HUES64 (cell line): ENCODE results near the gene TMPRSS12.
"Not testable (repeated sequence)": the region's sequence is repeated elsewhere in the genome, so short reads cannot be mapped to it uniquely, and the experiment has no call there.

ENCODE experiments used
- H3K27ac ChIP-seq: 2 replicates; pipeline ENCODE4 v1.7.0; 2013; ENCODE audit warnings: low read depth, low read length, inconsistent platforms
- H3K27me3 ChIP-seq: 2 replicates; pipeline ENCODE4 v1.6.1; 2013; ENCODE audit warnings: mild to moderate bottlenecking, low read length; ENCODE audit not compliant: insufficient read depth
- H3K36me3 ChIP-seq: 2 replicates; pipeline ENCODE4 v1.6.1; 2013; ENCODE audit warnings: mild to moderate bottlenecking, low read length; ENCODE audit not compliant: insufficient read depth
- H3K4me1 ChIP-seq: 2 replicates; pipeline ENCODE4 v1.6.1; 2013; ENCODE audit warnings: mild to moderate bottlenecking, low read length, moderate library complexity; ENCODE audit not compliant: insufficient read depth
- H3K4me3 ChIP-seq: 2 replicates; pipeline ENCODE4 v1.5.1; 2013; ENCODE audit warnings: mild to moderate bottlenecking, low read length, moderate library complexity
- H3K9ac ChIP-seq: 2 replicates; pipeline ENCODE4 v1.6.1; 2013; ENCODE audit warnings: mild to moderate bottlenecking, low read depth, low read length
- H3K9me3 ChIP-seq: 2 replicates; pipeline ENCODE4 v1.6.1; 2013; ENCODE audit warnings: low read depth, low read length; ENCODE audit not compliant: insufficient read depth
- WGBS: fragments of 150-250, 120-280 bp; methylation state at CpG from one replicate; pipeline ENCODE4 v1.1.7; 2013; ENCODE audit warnings: missing lambda C conversion rate; 5-methylcytosine and 5-hydroxymethylcytosine counted together

TMPRSS12 gene

DNA sequence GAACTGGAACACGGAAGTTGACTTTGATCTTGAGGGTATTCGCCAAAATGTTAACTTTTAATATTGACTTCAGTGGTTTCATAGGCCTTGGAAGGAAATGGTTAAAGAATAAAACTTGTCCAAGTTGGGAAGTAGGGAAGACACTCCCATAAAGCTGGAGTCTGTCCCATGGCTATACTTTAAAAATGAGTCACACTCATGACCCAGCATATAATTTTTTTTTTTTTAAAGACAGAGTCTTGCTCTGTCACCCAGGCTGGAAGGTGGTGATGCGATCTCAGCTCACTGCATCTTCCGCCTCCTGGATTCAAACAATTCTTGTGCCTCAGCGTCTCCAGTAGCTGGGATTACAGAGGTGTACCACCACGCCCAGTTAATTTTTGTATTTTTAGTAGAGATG lies 19.6 kb downstream of the TMPRSS12 start:
- 98% methylated on average over 6 of the region's 6 CpGs for WGBS
- H3K27ac ChIP-seq = no peak overlapping the region
- no peaks in the 10 kb centered on the region for H3K36me3 ChIP-seq
- no peak overlapping the region for H3K9ac ChIP-seq
- no peaks in the 10 kb centered on the region for H3K27me3 ChIP-seq
- H3K9me3 ChIP-seq = peaks cover 13% of the 10 kb centered on the region
- H3K4me1 ChIP-seq = no peaks in the 10 kb centered on the region
- no peak overlapping the region for H3K4me3 ChIP-seq

DNA sequence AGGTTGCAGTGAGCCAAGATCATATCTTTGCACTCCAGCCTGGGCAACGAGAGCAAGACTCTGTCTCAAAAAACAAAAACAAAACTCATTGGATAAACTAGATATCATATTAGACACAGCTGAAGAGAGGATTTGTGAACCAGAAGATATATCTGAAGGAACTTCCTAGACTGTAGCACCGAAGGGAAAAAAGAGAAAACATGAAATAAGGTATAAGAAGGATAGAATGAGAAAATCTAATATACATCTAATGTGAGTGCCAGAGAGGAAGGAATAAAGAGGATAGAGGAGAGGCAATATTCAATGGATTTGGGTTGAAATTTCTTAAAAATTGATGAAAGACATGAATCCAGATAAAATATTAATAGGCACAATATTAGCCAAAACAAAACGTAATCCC lies 22.5 kb downstream of the TMPRSS12 start:
- 85% methylated on average over 2 of the region's 3 CpGs for WGBS
- no peaks in the 10 kb centered on the region for H3K27me3 ChIP-seq
- no peaks in the 10 kb centered on the region for H3K36me3 ChIP-seq

DNA sequence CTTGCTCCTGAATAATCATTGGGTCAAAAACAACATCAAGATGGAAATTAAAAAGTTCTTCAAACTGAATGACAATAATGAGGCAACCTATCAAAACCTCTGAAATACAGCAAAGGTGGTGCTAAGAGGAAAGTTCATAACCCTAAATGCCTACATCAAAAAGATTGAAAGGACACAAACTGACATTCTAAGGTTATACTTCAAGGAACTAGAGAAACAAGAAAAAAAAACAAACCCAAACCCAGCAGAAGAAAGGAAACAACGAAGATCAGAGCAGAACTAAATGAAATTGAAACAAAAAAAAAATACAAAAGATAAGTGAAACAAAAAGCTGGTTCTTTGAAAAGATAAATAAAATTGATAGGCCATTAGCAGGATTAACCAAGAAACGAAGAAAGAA lies 26.2 kb downstream of the TMPRSS12 start:
- WGBS = 86% methylated on average over 1 of the region's 2 CpGs
- not testable (repeated sequence) for H3K36me3 ChIP-seq, H3K27me3 ChIP-seq, H3K4me1 ChIP-seq, H3K27ac ChIP-seq, H3K9ac ChIP-seq, H3K4me3 ChIP-seq
- peaks cover 13% of the 10 kb centered on the region for H3K9me3 ChIP-seq

More for the DNA sequence above, 22.5 kb downstream of the TMPRSS12 start:
- no peak overlapping the region for H3K27ac ChIP-seq
- no peaks in the 10 kb centered on the region for H3K4me1 ChIP-seq
- no peak overlapping the region for H3K4me3 ChIP-seq
- no peak overlapping the region for H3K9ac ChIP-seq
- H3K9me3 ChIP-seq = peaks cover 13% of the 10 kb centered on the region

DNA sequence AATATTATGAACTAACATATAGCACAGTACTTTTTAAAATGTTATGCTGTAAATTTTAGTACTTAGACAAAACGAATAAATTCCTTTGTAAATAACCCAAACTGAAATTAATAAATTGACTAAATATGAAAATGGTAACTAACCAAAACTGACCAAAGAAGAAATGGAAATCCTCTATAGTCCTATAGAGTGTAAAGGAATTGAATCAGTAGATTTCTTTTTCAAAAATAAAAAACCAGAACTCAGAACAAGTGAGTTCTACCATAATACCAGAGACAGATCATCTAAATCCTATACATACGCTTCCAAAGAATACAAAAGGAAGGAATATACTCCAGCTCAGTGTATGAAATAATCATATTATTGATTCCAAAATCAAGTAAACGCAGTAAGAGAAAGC lies 39.8 kb downstream of the TMPRSS12 start:
- 83% methylated on average over 1 of the region's 3 CpGs for WGBS
- no peaks in the 10 kb centered on the region for H3K36me3 ChIP-seq
- no peak overlapping the region for H3K27ac ChIP-seq
- no peak overlapping the region for H3K9ac ChIP-seq
- 0 out of 2 replicates have a peak, but pooled peaks cover 4% of the 10 kb centered on the region for H3K9me3 ChIP-seq
- no peaks in the 10 kb centered on the region for H3K27me3 ChIP-seq
- H3K4me1 ChIP-seq = no peaks in the 10 kb centered on the region
- H3K4me3 ChIP-seq = no peak overlapping the region

DNA sequence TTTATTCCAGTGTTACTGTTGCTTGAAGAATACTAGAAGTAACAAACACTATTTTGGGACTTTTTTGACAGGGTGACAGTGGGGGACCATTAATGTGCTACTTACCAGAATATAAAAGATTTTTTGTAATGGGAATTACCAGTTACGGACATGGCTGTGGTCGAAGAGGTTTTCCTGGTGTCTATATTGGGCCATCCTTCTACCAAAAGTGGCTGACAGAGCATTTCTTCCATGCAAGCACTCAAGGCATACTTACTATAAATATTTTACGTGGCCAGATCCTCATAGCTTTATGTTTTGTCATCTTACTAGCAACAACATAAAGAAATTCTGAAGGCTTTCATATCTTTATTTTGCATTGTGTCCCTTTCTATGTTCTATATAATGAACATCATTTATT lies 44.5 kb downstream of the TMPRSS12 start:
- H3K4me1 ChIP-seq = no peaks in the 10 kb centered on the region
- 0 out of 2 replicates have a peak, but pooled peaks cover 4% of the 10 kb centered on the region for H3K9me3 ChIP-seq
- H3K4me3 ChIP-seq = no peak overlapping the region
- WGBS = 94% methylated on average over 3 of the region's 3 CpGs
- H3K36me3 ChIP-seq = no peaks in the 10 kb centered on the region
- H3K27me3 ChIP-seq = no peaks in the 10 kb centered on the region
- H3K9ac ChIP-seq = no peak overlapping the region
- no peak overlapping the region for H3K27ac ChIP-seq

DNA sequence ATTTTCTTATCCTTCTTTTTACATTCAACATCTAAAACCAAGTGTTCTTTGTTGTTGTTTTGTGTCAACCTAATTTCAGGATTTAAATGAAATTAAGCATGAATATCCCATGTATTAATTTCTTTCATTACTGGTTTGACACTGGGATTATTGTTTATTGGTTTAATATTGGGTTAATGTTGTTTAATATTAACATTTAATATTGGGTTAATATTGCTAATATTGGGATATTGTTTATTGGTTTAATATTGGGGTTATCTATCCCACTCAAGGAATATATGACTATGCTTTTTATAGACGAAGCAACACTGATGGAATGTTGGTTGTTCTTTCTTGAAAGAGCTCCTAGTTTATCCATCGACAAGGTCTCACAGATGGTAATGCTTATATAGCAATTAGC lies 45.9 kb downstream of the TMPRSS12 start:
- Histone ChIP-seq H3K27me3 (no peaks in the 10 kb centered on the region), H3K36me3 (no peaks in the 10 kb centered on the region), H3K9ac (no peak overlapping the region), H3K27ac (no peak overlapping the region), H3K4me3 (no peak overlapping the region), H3K4me1 (no peaks in the 10 kb centered on the region), H3K9me3 (no peaks in the 10 kb centered on the region)
- WGBS = 97% methylated on average over 2 of the region's 2 CpGs

DNA sequence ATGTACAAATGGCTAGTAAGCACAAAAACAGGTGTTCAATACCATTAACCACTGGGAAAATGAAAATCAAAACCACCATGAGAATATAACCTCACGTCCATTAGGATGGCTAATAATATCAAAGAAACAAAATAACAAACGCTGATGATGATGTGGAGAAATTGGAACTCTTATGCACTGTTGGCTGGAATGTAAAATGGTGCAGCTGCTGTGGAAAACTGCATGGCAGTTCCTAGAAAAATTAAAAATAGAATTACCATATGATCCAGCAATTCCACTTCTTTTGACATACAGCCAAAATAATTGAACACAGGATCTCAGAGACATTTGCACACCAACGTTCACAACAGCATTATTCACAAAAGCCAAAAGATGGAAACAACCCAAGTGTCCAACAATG lies 51.5 kb downstream of the TMPRSS12 start:
- H3K9ac ChIP-seq = no peak overlapping the region
- 0 out of 2 replicates have a peak, but pooled peaks cover 4% of the 10 kb centered on the region for H3K9me3 ChIP-seq
- WGBS = 88% methylated on average over 1 of the region's 3 CpGs
- no peaks in the 10 kb centered on the region for H3K36me3 ChIP-seq
- no peaks in the 10 kb centered on the region for H3K27me3 ChIP-seq
- no peak overlapping the region for H3K4me3 ChIP-seq
- no peaks in the 10 kb centered on the region for H3K4me1 ChIP-seq
- H3K27ac ChIP-seq = no peak overlapping the region

DNA sequence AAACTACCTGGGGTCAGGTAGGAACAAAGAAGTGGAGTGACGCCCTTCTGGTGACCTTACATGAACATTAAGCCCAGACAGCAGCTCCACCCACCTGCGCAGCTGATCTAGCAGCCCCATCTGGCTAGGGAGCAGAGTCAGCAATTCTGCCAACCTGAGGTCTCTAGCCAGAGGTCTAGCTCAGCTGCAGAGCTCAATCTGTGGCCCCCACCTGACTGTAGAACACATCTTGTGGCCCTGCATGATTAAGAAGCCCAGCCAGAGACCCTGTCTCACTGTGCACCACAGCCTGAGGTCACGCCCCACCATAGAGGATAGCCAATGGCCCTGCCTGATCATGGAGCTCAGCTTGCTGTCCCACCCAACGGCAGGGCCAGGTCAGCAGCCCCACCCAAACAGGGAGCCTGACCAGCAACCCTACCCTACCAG lies 59.0 kb downstream of the TMPRSS12 start:
- Histone ChIP-seq H3K27me3 (no peaks in the 10 kb centered on the region), H3K36me3 (no peaks in the 10 kb centered on the region), H3K9me3 (0 out of 2 replicates have a peak, but pooled peaks cover 4% of the 10 kb centered on the region), H3K4me3 (no peak overlapping the region), H3K27ac (no peak overlapping the region), H3K9ac (no peak overlapping the region), H3K4me1 (no peaks in the 10 kb centered on the region)
- WGBS = 77% methylated on average over 4 of the region's 4 CpGs

DNA sequence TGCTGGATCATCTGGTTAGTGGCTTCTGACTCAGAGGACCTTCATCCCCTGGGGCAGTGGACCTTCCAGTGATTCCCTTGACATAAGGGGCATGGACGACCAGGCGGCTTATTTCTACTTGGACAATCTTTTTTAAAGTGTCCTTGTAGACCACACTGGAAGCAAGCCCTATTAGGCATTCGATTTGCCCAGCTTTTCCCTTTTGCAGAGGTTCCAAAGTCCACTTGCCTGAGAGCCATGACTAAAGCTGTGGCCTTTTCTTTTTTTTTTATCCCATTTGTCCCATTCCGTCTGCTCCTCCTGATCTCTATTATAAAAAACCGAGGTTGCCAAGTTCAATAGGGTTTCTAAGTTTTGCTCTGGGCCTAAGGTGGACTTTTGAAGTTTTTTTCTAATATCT lies 65.8 kb downstream of the TMPRSS12 start:
- H3K27ac ChIP-seq, H3K9ac ChIP-seq, H3K4me1 ChIP-seq, H3K27me3 ChIP-seq, H3K4me3 ChIP-seq, H3K36me3 ChIP-seq: not testable (repeated sequence)
- H3K9me3 ChIP-seq = peaks cover 21% of the 10 kb centered on the region
- WGBS = 93% methylated on average over 5 of the region's 5 CpGs

DNA sequence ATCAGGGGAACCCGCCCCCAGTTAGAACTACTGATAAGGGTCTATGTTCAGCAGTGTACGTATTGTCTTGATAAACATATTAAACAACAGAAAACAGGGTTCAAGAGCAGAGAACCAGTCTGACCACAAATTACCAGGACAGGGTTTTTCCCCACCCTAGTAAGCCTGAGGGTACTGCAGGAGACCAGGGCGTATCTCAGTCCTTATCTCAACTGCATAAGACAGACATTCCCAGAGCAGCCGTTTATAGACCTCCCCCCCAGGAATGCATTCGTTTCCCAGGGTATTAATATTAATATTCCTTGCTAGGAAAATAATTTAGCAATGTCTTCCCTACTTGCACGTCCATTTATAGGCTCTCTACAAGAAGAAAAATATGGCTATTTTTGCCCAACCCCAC lies 69.6 kb downstream of the TMPRSS12 start:
- peaks cover 51% of the 10 kb centered on the region for H3K9me3 ChIP-seq
- not testable (repeated sequence) for H3K4me3 ChIP-seq, H3K27me3 ChIP-seq, H3K4me1 ChIP-seq, H3K9ac ChIP-seq, H3K36me3 ChIP-seq, H3K27ac ChIP-seq
- WGBS = 95% methylated on average over 4 of the region's 6 CpGs

DNA sequence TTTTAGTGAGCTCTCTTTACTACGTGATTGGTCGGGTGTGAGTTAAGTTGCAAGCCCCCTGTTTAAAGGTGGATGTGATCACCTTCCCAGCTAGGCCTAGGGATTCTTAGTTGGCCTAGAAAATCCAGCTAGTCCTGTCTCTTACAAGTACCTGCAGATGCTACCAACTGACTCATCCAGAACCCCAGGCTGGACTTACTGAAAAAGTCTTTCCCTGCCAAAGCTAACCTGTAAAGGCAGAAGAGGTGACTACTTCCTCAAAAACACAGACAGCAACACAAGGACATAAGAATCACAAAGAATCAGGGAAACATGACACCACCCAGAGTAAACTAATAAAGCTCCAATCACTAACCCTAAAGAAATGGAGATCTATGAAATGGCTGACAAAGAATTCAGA lies 70.5 kb downstream of the TMPRSS12 start:
- no peak overlapping the region for H3K4me3 ChIP-seq
- 98% methylated on average over 2 of the region's 2 CpGs for WGBS
- H3K4me1 ChIP-seq = no peaks in the 10 kb centered on the region
- H3K27me3 ChIP-seq = no peaks in the 10 kb centered on the region
- H3K36me3 ChIP-seq = no peaks in the 10 kb centered on the region
- peaks cover 58% of the 10 kb centered on the region for H3K9me3 ChIP-seq
- H3K27ac ChIP-seq = no peak overlapping the region
- H3K9ac ChIP-seq = no peak overlapping the region

DNA sequence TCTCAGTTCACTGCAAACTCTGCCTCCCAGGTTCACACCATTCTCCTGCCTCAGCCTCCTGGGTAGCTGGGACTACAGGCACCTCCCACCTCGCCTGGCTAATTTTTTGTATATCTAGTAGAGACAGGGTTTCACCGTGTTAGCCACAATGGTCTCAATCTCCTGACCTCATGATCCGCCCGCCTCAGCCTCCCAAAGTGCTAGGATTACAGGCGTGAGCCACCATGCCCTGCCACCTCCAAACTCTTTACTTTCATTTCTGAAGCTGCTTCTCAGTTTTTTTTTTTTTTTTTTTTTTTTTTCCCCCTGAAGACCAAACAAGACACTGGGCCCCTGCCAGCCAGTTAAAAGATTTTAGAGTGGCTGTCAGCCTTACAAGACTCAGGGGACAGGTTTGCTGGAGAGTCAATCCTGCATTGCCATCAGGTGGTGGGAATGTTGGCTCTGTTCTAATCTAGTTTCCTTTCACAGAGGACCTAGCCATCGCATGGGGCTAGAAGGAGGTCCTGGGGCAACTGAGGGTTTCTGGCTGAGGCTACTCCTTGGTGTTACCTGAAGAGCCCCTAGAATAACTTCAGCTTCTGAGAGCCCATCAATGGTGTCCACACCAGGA lies 72.3 kb downstream of the TMPRSS12 start:
- Histone ChIP-seq H3K27me3 (no peaks in the 10 kb centered on the region), H3K9ac (no peak overlapping the region), H3K36me3 (no peaks in the 10 kb centered on the region), H3K27ac (no peak overlapping the region), H3K4me1 (no peaks in the 10 kb centered on the region), H3K9me3 (peaks cover 65% of the 10 kb centered on the region), H3K4me3 (no peak overlapping the region)
- WGBS = 83% methylated on average over 6 of the region's 6 CpGs
